Erythroblast (primary cell): ENCODE results near the gene C1orf226.

Experiments used
- GATA1 ChIP-seq: IDR thresholded peaks from 2 replicates; pipeline ENCODE4 v1.6.1; 2011; ENCODE audit warnings: low read depth, mild to moderate bottlenecking, control low read depth, low read length, moderate library complexity
- POLR2A ChIP-seq: IDR thresholded peaks from 2 replicates; pipeline ENCODE4 v1.6.1; 2011; ENCODE audit warnings: mild to moderate bottlenecking, low read length

DNA sequence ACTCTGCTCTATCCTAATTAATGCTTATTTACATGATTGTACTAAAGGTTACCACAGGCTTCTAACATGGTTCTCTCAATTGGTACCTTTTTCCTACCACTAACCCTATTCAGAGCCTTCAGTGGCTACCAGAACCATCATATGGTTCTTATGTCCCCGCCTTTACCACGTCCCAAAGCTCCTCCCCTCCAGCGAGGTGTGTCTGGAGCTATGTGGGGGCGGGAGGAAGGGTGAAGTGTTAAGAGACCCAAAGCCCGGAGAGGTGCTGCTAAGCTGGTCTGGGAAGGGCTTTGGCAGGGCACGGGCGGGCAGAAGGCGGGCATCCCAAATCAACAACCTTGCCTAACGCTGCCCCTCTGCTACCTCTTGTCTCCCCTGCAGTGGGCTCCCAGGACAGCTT lies 14.9 kb upstream of the C1orf226 start:
- TF ChIP-seq POLR2A (no peak), GATA1 (no peak)
